ENCODE measurements around the gene PHYHIPL. TPM values are rescaled to one million over a fixed set of nuclear protein-coding genes. Genes with fewer than 3 reads are reported as not detected.
"Not testable (repeated sequence)": the region's sequence is repeated elsewhere in the genome, so short reads cannot be mapped to it uniquely, and the experiment has no call there.

PHYHIPL gene
- total and polyA plus RNA-seq, 2 of the 8 experiments (the other 6 are each of a cell fraction or from before 2014, with no cell fraction given): 0.23 to 0.48 TPM

- not testable (repeated sequence) for H3K79me2 ChIP-seq (ENCODE audit: control insufficient read depth in 1 of 2, insufficient read depth in 2 of 2, low read length in 2 of 2); FAIRE-seq
Measured at GRCh38 chr10:59223597-59223996, 47.2 kb downstream of the PHYHIPL start.

More at GRCh38 chr10:59223597-59223996, 47.2 kb downstream of the PHYHIPL start:
- H3K4me2 ChIP-seq (ENCODE audit: insufficient read depth in 1 of 2, low read depth in 2 of 2, low read length in 2 of 2); H3K79me1 ChIP-seq (ENCODE audit: low read depth, low read length); DNase-seq (ENCODE audit: low read depth in 1 of 2, low spot score in 2 of 2); H3K4me1 ChIP-seq (replicated peaks in 1 of 4; ENCODE audit: control insufficient read depth in 3 of 4, insufficient read depth in 4 of 4, low read length in 3 of 4); H2BK120ac ChIP-seq (replicated peaks; ENCODE audit: low read depth, low read length); H3K56ac ChIP-seq (replicated peaks; ENCODE audit: insufficient read length, low read depth, low read length); H4K5ac ChIP-seq (ENCODE audit: insufficient read length, low read depth, low read length); H4K20me1 ChIP-seq (replicated peaks in 1 of 2; ENCODE audit: control insufficient read depth in 1 of 2, insufficient read depth in 2 of 2, low read length in 2 of 2); H3K4me3 ChIP-seq (ENCODE audit: extremely low read depth in 1 of 4, insufficient read depth in 2 of 4, low read depth in 3 of 4, low read length in 4 of 4); H2AFZ ChIP-seq (ENCODE audit: low read length); H4K91ac ChIP-seq (replicated peaks; ENCODE audit: insufficient read length, low read length); H3K4ac ChIP-seq (replicated peaks; ENCODE audit: insufficient read length, low read depth, low read length); H2BK15ac ChIP-seq (ENCODE audit: low read length); H2BK12ac ChIP-seq (ENCODE audit: low read depth, low read length); H3K14ac ChIP-seq (ENCODE audit: insufficient read length); H3K23ac ChIP-seq (ENCODE audit: insufficient read length); H2BK5ac ChIP-seq (ENCODE audit: low read depth, low read length); POLR2A ChIA-PET (ENCODE audit: partially characterized antibody); H3K27ac ChIP-seq (ENCODE audit: low read depth, low read length); H3K18ac ChIP-seq (ENCODE audit: extremely low read depth, low read length); H3K27me3 ChIP-seq (replicated peaks in 1 of 4; ENCODE audit: control insufficient read depth in 3 of 4, extremely low read depth in 1 of 4, insufficient read depth in 3 of 4, low read length in 3 of 4); H3K9ac ChIP-seq (replicated peaks in 1 of 4; ENCODE audit: extremely low read depth in 1 of 4, low read depth in 3 of 4, low read length in 3 of 4); H4K8ac ChIP-seq (ENCODE audit: extremely low read depth, insufficient read depth, low read length); H3K23me2 ChIP-seq (ENCODE audit: low read depth, low read length); H3K9me3 ChIP-seq (ENCODE audit: insufficient read depth in 2 of 2, low read depth in 1 of 2, low read length in 1 of 2); H3K36me3 ChIP-seq (ENCODE audit: control insufficient read depth in 2 of 4, insufficient read depth in 4 of 4, low read length in 3 of 4); H2BK20ac ChIP-seq (ENCODE audit: low read length); H2AK5ac ChIP-seq (ENCODE audit: low read depth, low read length): not testable (repeated sequence)
- 90% methylated on average over 2 of the region's 2 CpGs; no CpG with 5 or more reads in 1 of the 2 experiments for WGBS, 2 experiments (ENCODE audit: extremely low coverage in 1 of 2, insufficient coverage in 1 of 2, insufficient read length in 1 of 2, insufficient replicate concordance in 2 of 2, low coverage in 1 of 2, low lambda C conversion rate in 2 of 2, missing lambda C conversion rate in 1 of 2)
- CTCF ChIA-PET (ENCODE audit: partially characterized antibody): interaction anchor here (1.3 kb wide), 1 partner anchor 10 kb away, joined by 3 read pairs; no protein-coding TSS in a partner anchor
